Breast epithelium (tissue), 4 donors: ENCODE data around the gene C2CD4D. TPM values are rescaled to one million over a fixed set of nuclear protein-coding genes. Genes with fewer than 3 reads are reported as not detected.

Experiments used
- DNase-seq, 2 donors: peaks; one replicate each; pipeline ENCODE4 v3.0.0-alpha.2; 2019; ENCODE audit warnings: low spot score in 2 of 2
- H3K27ac ChIP-seq, 2 donors: fragments of 200-600 bp; sonication (generic) in 1 of 2; one replicate each; pipeline ENCODE4 v1.5.1; 2016 to 2019; ENCODE audit warnings: mild to moderate bottlenecking in 1 of 2
- H3K27me3 ChIP-seq, 2 donors: fragments of 200-600 bp; sonication (generic) in 1 of 2; one replicate each; pipeline versions ENCODE4 v1.5.1 to v1.6.0; 2017 to 2019; ENCODE audit warnings: control low read depth in 1 of 2, mild to moderate bottlenecking in 1 of 2
- H3K36me3 ChIP-seq: fragments of 200-600 bp; one replicate; pipeline ENCODE4 v1.5.1; 2019
- H3K4me1 ChIP-seq, 2 donors: fragments of 200-600 bp; sonication (generic); one replicate each; pipeline ENCODE4 v1.5.1; 2016 to 2019; ENCODE audit warnings: control low read depth in 1 of 2
- H3K4me3 ChIP-seq, 3 donors: fragments of 200-600 bp; sonication (generic); 1 replicate in 2 of 3; 2 replicates in 1 of 3; pipeline ENCODE4 v1.5.1; 2016 to 2019; ENCODE audit warnings: mild to moderate bottlenecking in 3 of 3, moderate library complexity in 2 of 3
- H3K9me3 ChIP-seq, 2 donors: fragments of 200-600 bp; sonication (generic) in 1 of 2; one replicate each; pipeline ENCODE4 v1.5.1; 2016 to 2019; ENCODE audit warnings: control low read depth in 1 of 2
- CTCF ChIP-seq, 3 donors: fragments of 450-650 bp; IDR thresholded peaks; one replicate each; pipeline ENCODE4 v1.5.1; 2016 to 2017; ENCODE audit warnings: antibody characterized with exemption in 3 of 3, mild to moderate bottlenecking in 3 of 3, moderate library complexity in 3 of 3
- POLR2A ChIP-seq: fragments of 450-650 bp; IDR thresholded peaks from one replicate; pipeline ENCODE4 v1.6.1; 2016; ENCODE audit warnings: antibody characterized with exemption, mild to moderate bottlenecking, moderate library complexity
- POLR2AphosphoS5 ChIP-seq, 3 donors: sonication (generic); formaldehyde crosslinking; IDR thresholded peaks; one replicate each; pipeline ENCODE4 v1.6.1; 2017; ENCODE audit warnings: antibody characterized with exemption in 3 of 3
- intact Hi-C: fragments of 100-400 bp; cut with DNase I; formaldehyde crosslinking; loops from one replicate; pipeline ENCODE4 v1.15.1; 2023; ENCODE audit warnings: low total_unique reads
- total RNA-seq, 3 donors: library from RNA; depleted of rRNA; stranded (reverse); fragments of >200 nt; gene quantifications; one replicate each; pipeline ENCODE4 v1.1.0, GENCODE V29; 2016

C2CD4D gene
- total RNA-seq, 3 donors from 2014 or later = 0.32 to 0.73 TPM; not detected in 1

- TF ChIP-seq POLR2A (no peak), CTCF (IDR thresholded peaks at IDR 0.05) (no peak), POLR2AphosphoS5 (IDR thresholded peaks at IDR 0.05) (no peak)
- no peak for DNase-seq
- intact Hi-C loops = loop anchor here (5.0 kb wide), 1 partner anchor 1345 kb away; no protein-coding TSS in a partner anchor
Observed at GRCh38 chr1:151807131-151807530, 32.5 kb downstream of the C2CD4D start.

GRCh38 chr1:151806170-151806569, 33.5 kb downstream of the C2CD4D start:
- intact Hi-C loops = loop anchor here (5.0 kb wide), 1 partner anchor 1344 kb away; no protein-coding TSS in a partner anchor
- no peak overlapping the region for H3K27ac ChIP-seq
- no peaks in the 10 kb centered on the region for H3K27me3 ChIP-seq
- no peaks in the 10 kb centered on the region for H3K36me3 ChIP-seq
- H3K4me1 ChIP-seq = no peaks in the 10 kb centered on the region
- no peak for DNase-seq
- H3K9me3 ChIP-seq = no peaks in the 10 kb centered on the region
- no peak for TF ChIP-seq POLR2AphosphoS5 (IDR thresholded peaks at IDR 0.05)
- TF ChIP-seq CTCF (IDR thresholded peaks at IDR 0.05) = no peak
- TF ChIP-seq POLR2A = no peak
- H3K4me3 ChIP-seq = no peak overlapping the region

More at GRCh38 chr1:151807131-151807530, 32.5 kb downstream of the C2CD4D start:
- no peaks in the 10 kb centered on the region for H3K27me3 ChIP-seq
- H3K4me3 ChIP-seq = no peak overlapping the region
- H3K27ac ChIP-seq = no peak overlapping the region
- H3K9me3 ChIP-seq = no peaks in the 10 kb centered on the region
- no peaks in the 10 kb centered on the region for H3K36me3 ChIP-seq
- no peaks in the 10 kb centered on the region for H3K4me1 ChIP-seq

- Histone ChIP-seq H3K4me3 (no peak within 1 kb of the TSS), H3K27ac (no peak within 1 kb of the TSS), H3K36me3 (no peaks in the 10 kb centered on the region), H3K9me3 (no peaks in the 10 kb centered on the region), H3K4me1 (no peaks in the 10 kb centered on the region), H3K27me3 (no peaks in the 10 kb centered on the region)
- no peak for DNase-seq
- intact Hi-C loops = loop anchor here (5.0 kb wide), 1 partner anchor 1343 kb away; no protein-coding TSS in a partner anchor
- no peak for TF ChIP-seq POLR2AphosphoS5 (IDR thresholded peaks at IDR 0.05)
Observed at GRCh38 chr1:151805066-151805820, 34.4 kb downstream of the C2CD4D start, which contains the start of gene LINGO4. Gene LINGO4 (minus strand): TSS chr1:151805419. CDS start chr1:151802704, 2,715 bp downstream.

GRCh38 chr1:151803915-151804314, 35.7 kb downstream of the C2CD4D start:
- no peaks in the 10 kb centered on the region for H3K9me3 ChIP-seq
- intact Hi-C loops = no loop called here
- TF ChIP-seq POLR2A (no peak), CTCF (IDR thresholded peaks at IDR 0.05) (no peak)
- no peak overlapping the region for H3K4me3 ChIP-seq
- no peaks in the 10 kb centered on the region for H3K36me3 ChIP-seq
- no peaks in the 10 kb centered on the region for H3K27me3 ChIP-seq
- no peaks in the 10 kb centered on the region for H3K4me1 ChIP-seq
- DNase-seq = no peak
- no peak overlapping the region for H3K27ac ChIP-seq

- intact Hi-C loops = no loop called here
- H3K27me3 ChIP-seq = no peaks in the 10 kb centered on the region
- H3K4me3 ChIP-seq = no peak overlapping the region
- TF ChIP-seq CTCF (IDR thresholded peaks at IDR 0.05) (no peak), POLR2AphosphoS5 (IDR thresholded peaks at IDR 0.05) (no peak), POLR2A (no peak)
- no peaks in the 10 kb centered on the region for H3K4me1 ChIP-seq
- H3K27ac ChIP-seq = no peak overlapping the region
- no peaks in the 10 kb centered on the region for H3K36me3 ChIP-seq
- no peaks in the 10 kb centered on the region for H3K9me3 ChIP-seq
- no peak for DNase-seq
Observed at GRCh38 chr1:151803164-151803563, 36.5 kb downstream of the C2CD4D start.
